ENCODE data around the gene MYH9.

- TF ChIP-seq CTCF (IDR thresholded peaks at IDR 0.05; ENCODE audit: poor library complexity, severe bottlenecking) (no peak), EP300 (conservative IDR thresholded peaks at IDR 0.05; ENCODE audit: poor library complexity, severe bottlenecking) (no peak), RAD21 (conservative IDR thresholded peaks at IDR 0.05) (no peak), TAF1 (IDR thresholded peaks at IDR 0.05; ENCODE audit: low read depth) (no peak), MXI1 (conservative IDR thresholded peaks at IDR 0.05; ENCODE audit: poor library complexity, severe bottlenecking) (no peak), SMC3 (conservative IDR thresholded peaks at IDR 0.05; ENCODE audit: poor library complexity) (no peak), REST (IDR thresholded peaks at IDR 0.05; ENCODE audit: borderline replicate concordance) (no peak), POLR2AphosphoS5 (IDR thresholded peaks at IDR 0.05) (no peak)
Measured at GRCh38 chr22:36419912-36420882, 32.4 kb upstream of the MYH9 start.
